ENCODE data around the gene BSPRY. TPM values are rescaled to one million over a fixed set of nuclear protein-coding genes. Genes with fewer than 3 reads are reported as not detected.
A peak's percentile ranks its signal among the peaks of the same experiment; 100 is the strongest.

The BSPRY gene
- total RNA-seq, 4 donors from 2014 or later, result 9.0 to 36.8 (median 26.8) TPM

DNA sequence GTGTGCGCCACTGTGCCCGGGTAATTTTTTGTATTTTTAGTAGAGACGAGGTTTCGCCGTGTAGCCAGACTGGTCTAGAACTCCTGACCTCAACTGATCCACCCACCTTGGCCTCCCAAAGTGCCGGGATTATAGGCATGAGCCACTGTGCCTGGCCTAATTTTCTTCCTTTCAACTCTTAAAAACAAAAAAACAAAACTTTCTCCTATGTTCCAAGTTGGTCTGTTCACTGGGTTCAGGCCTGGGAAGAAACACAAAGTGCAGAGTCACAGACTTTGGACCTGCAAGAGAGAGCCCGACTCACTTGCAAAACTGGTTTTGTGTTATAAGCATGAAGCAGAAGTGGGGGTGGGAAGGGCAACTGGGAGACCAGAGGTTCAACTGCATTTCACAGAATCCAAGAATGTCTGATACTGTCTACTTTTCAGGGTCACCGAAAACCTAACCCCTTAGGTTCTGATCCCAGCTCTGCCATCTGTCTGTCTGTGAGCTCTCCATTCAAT lies 32.6 kb downstream of the BSPRY start:
- TF ChIP-seq POLR2A (IDR thresholded peaks at IDR 0.05) (no peak), POLR2AphosphoS5 (IDR thresholded peaks at IDR 0.05) (peak in 2 of 3 donors; percentile 68 to 79), EP300 (IDR thresholded peaks at IDR 0.05; ENCODE audit: low read depth) (peak; percentile 54)
- TF ChIP-seq, protein P1, sequence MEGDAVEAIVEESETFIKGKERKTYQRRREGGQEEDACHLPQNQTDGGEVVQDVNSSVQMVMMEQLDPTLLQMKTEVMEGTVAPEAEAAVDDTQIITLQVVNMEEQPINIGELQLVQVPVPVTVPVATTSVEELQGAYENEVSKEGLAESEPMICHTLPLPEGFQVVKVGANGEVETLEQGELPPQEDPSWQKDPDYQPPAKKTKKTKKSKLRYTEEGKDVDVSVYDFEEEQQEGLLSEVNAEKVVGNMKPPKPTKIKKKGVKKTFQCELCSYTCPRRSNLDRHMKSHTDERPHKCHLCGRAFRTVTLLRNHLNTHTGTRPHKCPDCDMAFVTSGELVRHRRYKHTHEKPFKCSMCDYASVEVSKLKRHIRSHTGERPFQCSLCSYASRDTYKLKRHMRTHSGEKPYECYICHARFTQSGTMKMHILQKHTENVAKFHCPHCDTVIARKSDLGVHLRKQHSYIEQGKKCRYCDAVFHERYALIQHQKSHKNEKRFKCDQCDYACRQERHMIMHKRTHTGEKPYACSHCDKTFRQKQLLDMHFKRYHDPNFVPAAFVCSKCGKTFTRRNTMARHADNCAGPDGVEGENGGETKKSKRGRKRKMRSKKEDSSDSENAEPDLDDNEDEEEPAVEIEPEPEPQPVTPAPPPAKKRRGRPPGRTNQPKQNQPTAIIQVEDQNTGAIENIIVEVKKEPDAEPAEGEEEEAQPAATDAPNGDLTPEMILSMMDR (IDR thresholded peaks at IDR 0.05), result no peak
- no peaks in the 10 kb centered on the region for H3K27me3 ChIP-seq
- peaks cover 3 to 53% (median 36%) of the 10 kb centered on the region in 4 donors for H3K4me1 ChIP-seq
- in situ Hi-C loops (cut with MboI; ENCODE audit: low pct_ligation_motif_present in 1 of 4, low pct_unique_long_range_greater_than_20kb in 1 of 4, low sequenced_read_pairs in 3 of 4) (no loop called here), intact Hi-C loops (cut with DNase I; ENCODE audit: low total_unique reads) (no loop called here)
- peak; percentile 79 for DNase-seq
- no peaks in the 10 kb centered on the region for H3K36me3 ChIP-seq
- H3K4me3 ChIP-seq, result peak overlapping the region in 1 of 4 donors; percentile 17
- H3K27ac ChIP-seq, result peak overlapping the region; percentile 86 to 91 (median 88)
- 42 to 53% methylated on average over 4 to 8 of the region's 8 CpGs for WGBS, 2 donors (ENCODE audit: low coverage in 1 of 2)
- no peaks in the 10 kb centered on the region for H3K9me3 ChIP-seq

DNA sequence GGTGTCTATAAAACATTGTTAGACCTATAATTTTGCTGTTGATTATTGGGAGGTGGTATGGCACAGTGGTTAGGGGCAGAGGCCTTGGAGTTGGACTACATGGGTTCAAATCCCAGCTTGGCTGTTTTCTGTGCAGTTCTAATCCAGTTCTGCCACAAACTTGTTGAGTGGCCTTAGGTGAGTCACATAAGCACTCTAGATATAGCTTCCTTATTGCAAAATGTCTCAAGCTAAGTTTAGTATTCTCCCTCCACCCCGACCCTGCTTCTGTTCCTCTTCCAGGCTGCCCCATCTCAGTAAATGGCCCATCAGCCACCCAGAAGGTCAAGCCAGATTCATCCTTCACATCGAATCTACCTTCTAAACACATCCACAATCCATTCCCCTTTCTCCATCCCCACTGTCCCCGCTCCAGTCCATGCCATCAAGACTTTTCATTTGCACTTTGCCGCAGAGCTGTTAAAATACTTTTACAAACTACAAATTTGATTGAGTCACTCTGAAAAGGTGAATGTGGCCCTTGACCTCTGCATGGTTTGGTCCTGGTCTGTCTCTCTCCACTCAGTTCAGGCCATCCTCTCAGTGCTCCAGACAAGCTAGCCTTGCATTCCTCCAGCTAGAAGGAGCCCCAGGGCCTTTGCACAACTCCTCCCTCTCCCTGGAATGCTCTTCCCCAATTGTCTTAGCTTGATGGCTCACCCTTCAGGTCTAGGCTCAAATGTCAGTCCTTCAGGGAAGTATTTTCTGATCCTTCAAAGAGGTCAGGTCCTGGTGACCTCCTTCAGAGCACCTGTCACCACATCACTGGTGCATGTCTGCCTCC lies 37.4 kb downstream of the BSPRY start:
- Histone ChIP-seq H3K4me3 (no peak overlapping the region), H3K9me3 (no peaks in the 10 kb centered on the region), H3K4me1 (peaks cover 11 to 54% (median 41%) of the 10 kb centered on the region in 4 donors), H3K36me3 (peaks cover 0 to 23% (median 4%) of the 10 kb centered on the region in 4 donors), H3K27me3 (no peaks in the 10 kb centered on the region), H3K27ac (peak overlapping the region; percentile 81 to 91 (median 88))
- TF ChIP-seq POLR2A (IDR thresholded peaks at IDR 0.05) (no peak), POLR2AphosphoS5 (IDR thresholded peaks at IDR 0.05) (no peak), EP300 (IDR thresholded peaks at IDR 0.05; ENCODE audit: low read depth) (no peak)
- TF ChIP-seq, protein P1 (IDR thresholded peaks at IDR 0.05), result no peak
- no peak for DNase-seq
- WGBS, 2 donors (ENCODE audit: low coverage in 1 of 2), result 83 to 88% methylated on average over 4 of the region's 4 CpGs
- in situ Hi-C loops (cut with MboI; ENCODE audit: low pct_ligation_motif_present in 1 of 4, low pct_unique_long_range_greater_than_20kb in 1 of 4, low sequenced_read_pairs in 3 of 4) (no loop called here), intact Hi-C loops (cut with DNase I; ENCODE audit: low total_unique reads) (no loop called here)

DNA sequence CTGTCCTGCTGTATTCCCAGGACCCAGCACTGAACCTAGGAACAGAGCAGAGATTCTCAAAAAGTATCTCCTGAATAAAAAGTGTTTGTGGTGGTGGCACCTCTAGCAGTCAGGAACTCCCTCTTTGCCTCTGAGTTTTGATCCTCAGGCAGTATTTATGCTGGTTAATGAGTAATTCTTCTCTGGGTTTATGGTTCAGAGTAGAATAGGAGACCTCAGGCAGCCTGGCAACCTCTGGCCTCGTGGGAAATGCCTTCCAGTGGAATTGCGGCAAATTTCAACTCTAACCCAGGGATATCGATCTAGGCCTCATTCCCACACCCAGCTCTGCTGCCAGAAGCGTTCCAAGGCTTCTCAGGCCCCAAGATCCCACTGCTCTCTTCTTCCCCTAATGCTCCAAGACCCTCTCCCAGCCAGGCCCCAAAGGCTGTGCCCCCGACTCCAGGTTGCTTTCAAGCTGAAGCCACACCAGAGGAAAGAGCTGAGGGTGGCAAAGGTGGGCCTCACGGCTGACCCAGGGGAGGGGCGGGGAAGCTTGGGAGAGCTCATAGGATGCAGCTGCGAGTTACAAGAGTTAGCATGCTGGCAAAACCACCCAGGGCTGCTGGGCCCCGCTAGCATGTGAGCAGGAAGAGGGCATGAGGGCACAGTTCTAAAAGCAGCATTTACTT lies 38.4 kb downstream of the BSPRY start:
- Histone ChIP-seq H3K27ac (peak overlapping the region; percentile 81 to 91 (median 88)), H3K4me1 (peaks cover 11 to 47% (median 35%) of the 10 kb centered on the region in 4 donors), H3K27me3 (no peaks in the 10 kb centered on the region), H3K4me3 (no peak overlapping the region), H3K36me3 (peaks cover 0 to 28% (median 4%) of the 10 kb centered on the region in 4 donors), H3K9me3 (no peaks in the 10 kb centered on the region)
- in situ Hi-C loops (cut with MboI; ENCODE audit: low pct_ligation_motif_present in 1 of 4, low pct_unique_long_range_greater_than_20kb in 1 of 4, low sequenced_read_pairs in 3 of 4) (no loop called here), intact Hi-C loops (cut with DNase I; ENCODE audit: low total_unique reads) (no loop called here)
- peak in 2 of 3 donors; percentile 3 to 22 for TF ChIP-seq POLR2AphosphoS5 (IDR thresholded peaks at IDR 0.05)
- TF ChIP-seq, protein P1 (IDR thresholded peaks at IDR 0.05), result no peak
- 60 to 62% methylated on average over 1 to 9 of the region's 9 CpGs for WGBS, 2 donors (ENCODE audit: low coverage in 1 of 2)
- peak; percentile 73 for DNase-seq

DNA sequence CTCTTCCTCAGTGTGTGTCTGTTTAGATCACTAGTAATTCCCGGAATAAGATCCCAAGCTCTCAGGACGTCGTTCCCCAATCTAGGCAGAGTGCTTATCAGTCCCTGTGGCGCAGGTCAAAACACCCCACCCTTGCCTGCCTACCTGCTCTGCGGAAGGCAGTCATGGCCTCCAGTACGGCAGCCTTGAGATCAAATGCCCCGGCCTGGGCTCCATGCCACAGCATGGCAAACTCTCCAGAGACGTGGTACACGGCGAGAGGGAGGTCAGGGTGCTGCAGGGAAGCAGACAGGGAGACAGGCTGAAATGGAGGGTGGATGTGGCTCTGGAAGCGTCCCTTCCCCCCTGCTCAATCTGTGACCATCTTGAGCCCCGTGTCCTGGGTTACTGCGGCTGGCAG lies 39.5 kb downstream of the BSPRY start:
- intact Hi-C loops (cut with DNase I; ENCODE audit: low total_unique reads), result no loop called here
- Histone ChIP-seq H3K36me3 (peaks cover 0 to 28% (median 4%) of the 10 kb centered on the region in 4 donors), H3K9me3 (no peaks in the 10 kb centered on the region), H3K27ac (peak overlapping the region; percentile 81 to 91 (median 88)), H3K4me1 (peaks cover 8 to 39% (median 33%) of the 10 kb centered on the region in 4 donors), H3K4me3 (no peak overlapping the region), H3K27me3 (no peaks in the 10 kb centered on the region)
- no peak for TF ChIP-seq EP300 (IDR thresholded peaks at IDR 0.05; ENCODE audit: low read depth)
- TF ChIP-seq POLR2AphosphoS5 (IDR thresholded peaks at IDR 0.05), result no peak
- TF ChIP-seq, protein P1 (IDR thresholded peaks at IDR 0.05), result no peak
- no peak for TF ChIP-seq POLR2A (IDR thresholded peaks at IDR 0.05)
- peak; percentile 62 for DNase-seq
- in situ Hi-C loops (cut with MboI; ENCODE audit: low pct_ligation_motif_present in 1 of 4, low pct_unique_long_range_greater_than_20kb in 1 of 4, low sequenced_read_pairs in 3 of 4), result no loop called here
- WGBS, 2 donors (ENCODE audit: low coverage in 1 of 2), result 51% methylated on average over 13 of the region's 13 CpGs; no CpG with 5 or more reads in 1 of the 2 donors

Measured in transverse colon (tissue), 4 donors.